NCI-H510A (cell line): ENCODE results near the gene TRAF2.
"Not testable (repeated sequence)": the region's sequence is repeated elsewhere in the genome, so short reads cannot be mapped to it uniquely, and the experiment has no call there.

Experiments
- DNase-seq: peaks from one replicate; lab custom pipeline; 2025; lab: John Stamatoyannopoulos, UW

TRAF2 gene

GRCh38 chr9:136885950-136886578 lies at the start of gene TRAF2:
Gene TRAF2, plus strand, starts transcription at chr9:136886516. Its CDS starts 12,225 bp downstream, at chr9:136898741.
- peak; percentile 93 for DNase-seq

GRCh38 chr9:136837146-136837855 lies 49.0 kb upstream of the TRAF2 start:
- DNase-seq, result no peak

- DNase-seq, result not testable (repeated sequence)
Observed at GRCh38 chr9:136837856-136838277, 48.4 kb upstream of the TRAF2 start.

GRCh38 chr9:136838314-136839228 lies 47.7 kb upstream of the TRAF2 start:
- DNase-seq, result no peak

- no peak for DNase-seq
Observed at GRCh38 chr9:136839229-136840139, 46.8 kb upstream of the TRAF2 start.

GRCh38 chr9:136840140-136840876 lies 46.0 kb upstream of the TRAF2 start:
- peak; percentile 24 for DNase-seq

- peak; percentile 82 for DNase-seq
Observed at GRCh38 chr9:136840877-136841645, 45.3 kb upstream of the TRAF2 start.

- DNase-seq, result peak; percentile 48
Observed at GRCh38 chr9:136841646-136842379, 44.5 kb upstream of the TRAF2 start.

- DNase-seq, result peak; percentile 30
Observed at GRCh38 chr9:136842380-136842948, 43.9 kb upstream of the TRAF2 start, which contains the start of gene AJM1. Gene AJM1, plus strand, starts transcription at chr9:136842478. Its CDS starts 1,937 bp downstream, at chr9:136844415.

- not testable (repeated sequence) for DNase-seq
Observed at GRCh38 chr9:136843159-136843800, 43.0 kb upstream of the TRAF2 start.

- not testable (repeated sequence) for DNase-seq
Observed at GRCh38 chr9:136843801-136844740, 42.2 kb upstream of the TRAF2 start.

GRCh38 chr9:136844761-136845464 lies 41.4 kb upstream of the TRAF2 start:
- DNase-seq, result no peak

GRCh38 chr9:136845465-136846260 lies 40.7 kb upstream of the TRAF2 start:
- no peak for DNase-seq

- DNase-seq, result no peak
Observed at GRCh38 chr9:136846376-136847087, 39.8 kb upstream of the TRAF2 start.
